GM21717 (cell line): Measurements from ENCODE around the gene NME4.

Experiments
- ATAC-seq: cut with Tn5 transposase; IDR thresholded peaks from one replicate; pipeline ENCODE4 v1.9.1; 2021; ENCODE audit warnings: mild to moderate bottlenecking, moderate library complexity; ENCODE audit not compliant: unreplicated experiment

Gene NME4

DNA sequence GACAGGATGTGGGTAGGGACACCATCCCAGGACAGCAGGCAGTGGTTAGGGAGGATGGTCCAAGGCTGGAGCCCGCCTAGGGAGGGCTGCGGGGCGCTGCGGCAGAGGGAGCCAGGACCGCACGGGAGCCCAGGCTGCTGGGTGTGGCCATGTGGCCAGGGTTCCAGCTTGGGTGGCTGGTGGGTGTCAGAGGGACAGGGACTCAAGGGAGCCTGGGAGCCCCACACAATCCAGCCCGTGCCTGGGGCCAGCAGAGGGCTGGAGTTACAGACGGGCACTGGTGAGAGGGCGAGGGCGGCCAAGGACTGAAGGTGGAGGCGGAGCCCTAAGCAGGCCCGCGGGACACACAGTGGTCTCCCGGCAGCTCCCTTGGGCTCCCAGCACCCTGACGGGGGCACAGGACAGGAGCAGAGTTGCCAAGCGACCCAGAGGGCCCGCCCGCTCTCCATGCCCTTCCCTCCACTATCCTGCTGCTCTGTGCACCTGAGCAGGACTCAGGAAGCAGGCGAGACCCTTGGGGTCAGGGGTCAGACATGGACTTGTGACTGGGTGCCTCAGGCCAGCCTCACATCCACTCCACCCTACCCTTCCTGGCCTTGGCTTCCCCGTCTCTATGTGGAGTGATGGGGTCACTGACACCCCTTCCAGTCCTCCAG is 33.8 kb upstream of the NME4 start:
- ATAC-seq: no peak

DNA sequence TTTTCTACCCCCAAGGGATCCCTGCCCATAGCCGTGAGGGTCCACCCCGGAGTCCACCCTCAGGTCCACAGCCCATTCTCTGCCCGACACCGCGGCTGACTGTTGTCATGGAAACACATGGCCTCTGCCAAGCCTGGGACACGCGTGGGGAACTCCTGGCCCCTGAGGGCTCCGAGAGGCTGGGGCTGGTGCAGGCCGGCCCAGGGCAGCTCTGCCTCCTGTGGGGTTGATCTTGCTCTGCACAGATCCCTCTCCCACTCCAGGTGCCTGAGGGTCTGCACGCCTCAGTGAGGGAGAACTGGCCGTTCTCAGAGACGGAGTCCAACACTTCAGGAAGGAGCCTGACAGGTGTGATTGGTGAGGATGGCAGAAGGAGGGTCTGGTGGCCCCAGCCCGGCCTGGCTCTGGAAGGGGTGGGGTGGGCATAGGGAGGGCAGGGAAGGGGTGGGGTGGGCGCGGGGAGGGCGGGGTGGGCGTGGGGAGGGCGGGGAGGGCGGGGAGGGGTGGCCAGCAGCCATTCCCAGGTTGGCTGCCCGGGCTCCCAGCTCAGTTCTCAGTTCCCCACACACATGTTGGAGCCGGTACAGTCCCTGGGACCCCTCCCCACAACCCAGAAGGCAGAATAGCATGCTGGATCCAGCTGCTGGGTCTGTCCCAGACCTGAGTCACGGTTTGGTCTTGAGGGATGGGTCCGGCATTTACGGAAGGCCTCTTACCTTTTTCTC is 33.1 kb upstream of the NME4 start:
- ATAC-seq: no peak

GRCh38 chr16:364595-365491 is 32.2 kb upstream of the NME4 start:
- no peak for ATAC-seq

GRCh38 chr16:366476-366875 is 30.5 kb upstream of the NME4 start:
- no peak for ATAC-seq

DNA sequence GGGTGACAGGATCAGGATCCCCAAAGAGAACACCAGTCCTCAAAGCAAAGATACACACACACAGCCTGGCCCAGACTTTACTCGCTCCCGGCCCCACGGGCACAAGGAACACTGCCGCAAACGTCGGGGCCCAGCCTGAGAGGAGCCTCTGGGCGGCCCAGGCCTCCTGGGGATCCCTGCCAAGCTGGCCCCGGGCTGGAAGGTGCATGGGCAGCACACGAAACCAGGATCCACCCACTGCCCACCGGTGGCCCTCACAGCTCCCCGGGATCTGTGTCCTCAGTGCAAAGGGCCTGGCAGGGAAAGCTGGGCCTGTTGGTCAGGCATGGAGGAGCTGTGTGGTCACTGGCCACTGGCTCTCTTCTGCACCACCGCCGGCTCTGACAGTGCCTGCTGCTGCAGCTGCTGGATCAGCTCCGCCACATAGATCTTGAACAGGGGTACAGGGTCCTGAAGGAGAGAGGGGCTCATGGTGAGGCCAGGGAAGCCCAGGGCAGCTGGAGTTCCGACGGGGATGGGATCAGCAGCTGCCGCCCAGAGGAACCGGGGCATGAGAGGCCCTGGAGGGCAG is 29.6 kb upstream of the NME4 start:
- no peak for ATAC-seq

GRCh38 chr16:368388-369158 is 28.4 kb upstream of the NME4 start:
- no peak for ATAC-seq

GRCh38 chr16:369275-369865 is 27.6 kb upstream of the NME4 start:
- no peak for ATAC-seq

- no peak for ATAC-seq
Observed at GRCh38 chr16:369866-370436, 27.0 kb upstream of the NME4 start.

- peak; percentile 49 for ATAC-seq
Observed at GRCh38 chr16:370443-370842, 26.6 kb upstream of the NME4 start, which contains the start of gene MRPL28. MRPL28 (minus strand) TSS chr16:370538; CDS start chr16:370218, 320 bp downstream.

DNA sequence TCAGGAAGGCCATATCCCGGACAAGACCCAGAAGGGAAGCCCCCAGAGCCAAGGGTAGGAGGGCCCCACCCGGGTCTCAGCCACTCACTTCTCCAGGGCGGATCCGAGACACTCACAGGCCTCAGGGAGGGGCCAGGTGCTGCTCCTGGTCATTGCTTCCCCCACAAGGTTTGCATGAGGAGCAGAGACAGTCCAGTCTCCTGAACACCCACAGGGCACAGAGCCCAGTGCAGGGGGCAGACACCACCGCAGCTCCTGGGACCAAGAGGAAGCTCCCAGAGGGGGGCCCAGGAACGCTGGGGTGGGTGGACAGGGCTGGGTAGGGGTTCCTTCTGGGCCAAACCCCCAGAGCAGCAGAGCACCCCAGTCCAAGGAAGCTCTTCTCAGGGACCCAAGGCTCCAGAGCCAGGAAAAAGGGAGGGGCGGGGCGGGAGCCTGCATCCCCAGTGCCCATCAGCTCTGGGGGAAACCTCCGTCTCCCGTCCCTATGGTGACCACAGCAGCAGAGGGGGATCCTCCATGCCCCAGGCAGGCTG is 26.0 kb upstream of the NME4 start:
- no peak for ATAC-seq

- no peak for ATAC-seq
Observed at GRCh38 chr16:371515-372301, 25.3 kb upstream of the NME4 start.

GRCh38 chr16:372302-372983 is 24.6 kb upstream of the NME4 start:
- no peak for ATAC-seq

DNA sequence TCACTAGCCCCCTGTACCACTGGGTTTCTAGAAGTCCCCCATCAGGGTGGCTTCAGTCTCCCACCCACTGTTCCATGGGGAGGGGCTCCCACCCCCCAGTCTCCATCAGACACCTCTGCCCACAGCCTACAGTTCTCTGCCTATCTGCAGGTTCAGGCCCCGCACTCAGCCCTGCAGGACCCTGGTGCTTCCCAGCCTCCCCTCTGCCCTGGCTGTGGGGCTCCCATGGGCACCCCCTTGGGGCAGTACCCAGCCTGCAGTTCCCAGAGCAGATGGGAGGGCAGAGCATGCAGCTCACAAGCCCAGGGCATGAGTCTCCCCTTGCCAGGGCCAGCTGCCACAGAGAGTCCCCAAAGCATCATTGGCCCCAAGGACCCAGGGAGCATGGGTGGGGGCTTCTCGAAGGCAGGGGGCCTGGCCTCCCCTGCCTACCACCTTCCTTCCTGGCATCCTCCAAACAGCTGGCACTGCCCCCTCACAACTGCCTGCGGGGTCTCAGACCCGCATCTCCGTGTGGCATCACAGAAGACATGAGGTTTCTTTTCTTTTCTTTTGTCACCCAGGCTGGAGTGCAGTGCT is 23.9 kb upstream of the NME4 start:
- ATAC-seq: no peak

- no peak for ATAC-seq
Observed at GRCh38 chr16:373848-374615, 23.0 kb upstream of the NME4 start.

- no peak for ATAC-seq
Observed at GRCh38 chr16:374616-374926, 22.4 kb upstream of the NME4 start.

DNA sequence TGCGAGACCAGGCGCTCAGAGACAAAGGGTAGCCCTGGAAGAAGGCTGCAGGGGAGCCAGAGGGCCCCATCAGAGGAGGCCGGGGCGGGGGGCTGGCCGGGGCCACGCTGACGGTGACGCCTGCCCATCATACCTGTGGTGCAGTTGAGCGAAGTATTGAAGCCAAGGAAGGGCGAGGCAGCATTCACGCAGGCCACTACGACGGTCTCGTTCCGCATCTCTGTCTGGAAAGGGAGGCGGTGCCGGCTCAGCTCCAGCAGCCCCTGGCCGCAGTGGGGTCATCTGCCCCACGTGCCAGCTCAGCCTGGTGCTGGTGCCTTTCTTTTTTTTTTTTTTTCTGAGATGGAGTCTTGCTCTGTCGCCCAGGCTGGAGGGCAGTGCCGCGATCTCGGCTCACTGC is 21.8 kb upstream of the NME4 start:
- no peak for ATAC-seq
